CD4-positive, alpha-beta T cell treated with Interleukin-6 at 100 ng/mL for 8 hours (primary cell): ENCODE data around the gene DSCAML1.
"Not testable (repeated sequence)": the region's sequence is repeated elsewhere in the genome, so short reads cannot be mapped to it uniquely, and the experiment has no call there.

Experiments used
- DNase-seq: peaks from one replicate; pipeline ENCODE4 v3.0.0-alpha.2; 2020; ENCODE audit warnings: mixed read lengths, low spot score

Gene DSCAML1

GRCh38 chr11:117468888-117469287, 328.1 kb downstream of the DSCAML1 start:
- DNase-seq: no peak

- DNase-seq: no peak
Observed at GRCh38 chr11:117467770-117468169, 329.2 kb downstream of the DSCAML1 start.

- no peak for DNase-seq
Observed at GRCh38 chr11:117466966-117467365, 330.1 kb downstream of the DSCAML1 start.

GRCh38 chr11:117465236-117465997, 331.6 kb downstream of the DSCAML1 start:
- DNase-seq: no peak

GRCh38 chr11:117464778-117465177, 332.2 kb downstream of the DSCAML1 start:
- DNase-seq: no peak

- no peak for DNase-seq
Observed at GRCh38 chr11:117462864-117463247, 334.2 kb downstream of the DSCAML1 start.

GRCh38 chr11:117462183-117462863, 334.7 kb downstream of the DSCAML1 start:
- no peak for DNase-seq

- DNase-seq: no peak
Observed at GRCh38 chr11:117461396-117462182, 335.4 kb downstream of the DSCAML1 start.

GRCh38 chr11:117459979-117460300, 337.1 kb downstream of the DSCAML1 start:
- DNase-seq: no peak

- no peak for DNase-seq
Observed at GRCh38 chr11:117459123-117459978, 337.7 kb downstream of the DSCAML1 start.

GRCh38 chr11:117458275-117459122, 338.5 kb downstream of the DSCAML1 start:
- DNase-seq: no peak

GRCh38 chr11:117457835-117458234, 339.2 kb downstream of the DSCAML1 start:
- DNase-seq: no peak

- no peak for DNase-seq
Observed at GRCh38 chr11:117457031-117457785, 339.8 kb downstream of the DSCAML1 start.

- not testable (repeated sequence) for DNase-seq
Observed at GRCh38 chr11:117456721-117457029, 340.3 kb downstream of the DSCAML1 start.

GRCh38 chr11:117456027-117456720, 340.8 kb downstream of the DSCAML1 start:
- DNase-seq: no peak

GRCh38 chr11:117454564-117454917, 342.5 kb downstream of the DSCAML1 start:
- no peak for DNase-seq

- DNase-seq: no peak
Observed at GRCh38 chr11:117453886-117454563, 343.0 kb downstream of the DSCAML1 start.

GRCh38 chr11:117449111-117449693, 347.8 kb downstream of the DSCAML1 start:
- DNase-seq: no peak
